PC-9 (cell line): ENCODE results near the gene TTLL1. TPM values are rescaled to one million over a fixed set of nuclear protein-coding genes. Genes with fewer than 3 reads are reported as not detected.

Experiments
- BruUV-seq: library from RNA; stranded (reverse); fragments of 400-500 nt; replicated peaks from 2 replicates; lab custom pipeline; 2021; lab: Mats Ljungman, UMichigan
- CTCF ChIA-PET: fragments of 300-600 bp; sonication (Branson Sonifier 250); formaldehyde crosslinking; loops from one replicate; lab custom pipeline; 2022; ENCODE audit warnings: antibody characterized with exemption; lab: Charles Lee
- POLR2A ChIA-PET: fragments of 300-600 bp; sonication (Branson Sonifier 250); formaldehyde crosslinking; loops from one replicate; lab custom pipeline; 2022; ENCODE audit warnings: antibody characterized with exemption; ENCODE audit not compliant: unreplicated experiment; lab: Charles Lee
- DNase-seq, 2 experiments: peaks; one replicate each; pipeline versions ENCODE4 v3.0.0 to v3.0.0-alpha.2; 2015 to 2022; ENCODE audit warnings: mixed read lengths in 1 of 2
- H2AFZ ChIP-seq: fragments of 200-600 bp; sonication (generic); 2 replicates; pipeline ENCODE4 v1.8.1; 2017; ENCODE audit warnings: antibody characterized with exemption
- H3F3A ChIP-seq: fragments of 200-600 bp; sonication (generic); 2 replicates; pipeline ENCODE4 v1.8.1; 2017; ENCODE audit warnings: antibody characterized with exemption, mild to moderate bottlenecking, low read depth; ENCODE audit not compliant: insufficient read depth
- H3K27ac ChIP-seq: fragments of 200-600 bp; sonication (generic); 2 replicates; pipeline ENCODE4 v1.6.1; 2016; ENCODE audit warnings: mixed run types
- H3K27me3 ChIP-seq: fragments of 200-600 bp; sonication (generic); 2 replicates; pipeline ENCODE4 v1.6.1; 2016; ENCODE audit warnings: low read depth, mixed run types; ENCODE audit not compliant: insufficient read depth
- H3K36me3 ChIP-seq: fragments of 200-600 bp; sonication (generic); 2 replicates; pipeline ENCODE4 v1.6.1; 2016; ENCODE audit warnings: low read depth, mixed run types
- H3K4me1 ChIP-seq: fragments of 200-600 bp; sonication (generic); replicated peaks from 2 replicates; pipeline ENCODE4 v1.6.1; 2016; ENCODE audit warnings: mixed run types; ENCODE audit not compliant: insufficient read depth
- H3K4me2 ChIP-seq: fragments of 200-600 bp; sonication (generic); 2 replicates; pipeline ENCODE4 v1.6.1; 2017; ENCODE audit warnings: mixed run types
- H3K4me3 ChIP-seq: fragments of 200-600 bp; sonication (generic); 2 replicates; pipeline ENCODE4 v1.6.1; 2016; ENCODE audit warnings: mixed run types
- H3K79me2 ChIP-seq: fragments of 200-600 bp; sonication (generic); 2 replicates; pipeline ENCODE4 v1.6.1; 2017; ENCODE audit warnings: low read depth, mixed run types
- H3K9me2 ChIP-seq: fragments of 200-600 bp; sonication (generic); 2 replicates; pipeline ENCODE4 v1.8.1; 2017; ENCODE audit warnings: mild to moderate bottlenecking; ENCODE audit not compliant: insufficient read depth
- H3K9me3 ChIP-seq: fragments of 200-600 bp; sonication (generic); 2 replicates; pipeline ENCODE4 v1.8.1; 2016; ENCODE audit warnings: low read depth; ENCODE audit not compliant: insufficient read depth
- H4K20me1 ChIP-seq: fragments of 200-600 bp; sonication (generic); 2 replicates; pipeline ENCODE4 v1.8.1; 2017; ENCODE audit not compliant: insufficient read depth
- CTCF ChIP-seq: fragments of 200-600 bp; sonication (generic); conservative IDR thresholded peaks from 2 replicates; pipeline ENCODE4 v1.6.1; 2017; ENCODE audit warnings: mixed run types, antibody characterized with exemption, mild to moderate bottlenecking, moderate library complexity
- EZH2 ChIP-seq: fragments of 200-600 bp; sonication (generic); IDR thresholded peaks from 2 replicates; pipeline ENCODE4 v1.8.0; 2017; ENCODE audit warnings: antibody characterized with exemption, low read depth
- intact Hi-C: fragments of 100-400 bp; cut with micrococcal nuclease; formaldehyde crosslinking; loops from one replicate; pipeline ENCODE4 v1.10.0; 2022; ENCODE audit not compliant: unreplicated experiment
- total RNA-seq: library from RNA; stranded (reverse); gene quantifications from 2 replicates; pipeline ENCODE4 v1.2.3, GENCODE V29; 2021

Gene TTLL1
- total RNA-seq, 1 experiment from 2014 or later: 7.8 TPM

- peaks cover 83% of the 10 kb centered on the region for H3K4me1 ChIP-seq
- no peak overlapping the region for H3K27ac ChIP-seq
- 0 out of 2 replicates have a peak, but pooled peaks cover 4% of the 10 kb centered on the region for H3K36me3 ChIP-seq
- TF ChIP-seq EZH2 (no peak), CTCF (no peak)
- DNase-seq: no peak
- H3F3A ChIP-seq: peaks cover 36% of the 10 kb centered on the region
- no peak overlapping the region for H2AFZ ChIP-seq
- no peaks in the 10 kb centered on the region for H3K9me2 ChIP-seq
- no peak overlapping the region for H3K4me2 ChIP-seq
- intact Hi-C loops: no loop called here
- peaks cover 100% of the 10 kb centered on the region for H3K79me2 ChIP-seq
- no peak overlapping the region for H3K4me3 ChIP-seq
- H3K27me3 ChIP-seq: no peaks in the 10 kb centered on the region
- peaks cover 16% of the 10 kb centered on the region for H4K20me1 ChIP-seq
- BruUV-seq: no TSS peak
- no peaks in the 10 kb centered on the region for H3K9me3 ChIP-seq
- POLR2A ChIA-PET: interaction anchor here (1.0 kb wide), 1 partner anchor 13 kb away, joined by 10 read pairs; no protein-coding TSS in a partner anchor
- CTCF ChIA-PET: interaction anchor here (0.7 to 1.3 kb wide), 2 partner anchors 12 to 18 kb away, joined by 3 to 6 read pairs; no protein-coding TSS in a partner anchor
Observed at GRCh38 chr22:43007519-43008102, 81.6 kb downstream of the TTLL1 start.

DNA sequence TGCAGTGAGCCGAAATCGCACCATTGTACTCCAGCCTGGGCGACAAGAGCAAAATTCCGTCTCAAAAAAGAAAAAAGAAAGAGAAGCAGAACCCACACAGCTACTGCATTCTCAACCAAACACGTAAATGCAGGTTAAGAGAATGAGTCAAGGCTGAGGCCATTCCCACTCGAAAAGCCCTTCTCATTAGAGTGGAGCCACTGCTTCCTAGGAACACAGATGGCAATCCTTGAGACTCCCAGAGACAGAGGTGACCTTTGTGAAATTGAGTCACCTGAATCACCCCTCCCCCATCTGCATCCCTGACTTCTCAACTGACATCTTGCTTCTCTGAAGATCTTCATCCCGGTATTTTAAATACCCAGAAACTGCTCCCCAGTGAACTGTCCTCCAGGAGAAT lies 82.4 kb downstream of the TTLL1 start:
- Histone ChIP-seq H3K79me2 (peaks cover 100% of the 10 kb centered on the region), H3K27me3 (no peaks in the 10 kb centered on the region), H3F3A (peaks cover 43% of the 10 kb centered on the region), H3K4me2 (no peak overlapping the region), H4K20me1 (peaks cover 14% of the 10 kb centered on the region), H3K9me2 (no peaks in the 10 kb centered on the region), H3K36me3 (0 out of 2 replicates have a peak, but pooled peaks cover 4% of the 10 kb centered on the region), H2AFZ (no peak overlapping the region), H3K4me1 (peaks cover 83% of the 10 kb centered on the region), H3K27ac (no peak overlapping the region), H3K4me3 (no peak overlapping the region), H3K9me3 (no peaks in the 10 kb centered on the region)
- POLR2A ChIA-PET: no interaction called here
- DNase-seq: no peak
- no peak for TF ChIP-seq CTCF
- TF ChIP-seq EZH2: no peak
- intact Hi-C loops: no loop called here
- CTCF ChIA-PET: no interaction called here
- no TSS peak for BruUV-seq

DNA sequence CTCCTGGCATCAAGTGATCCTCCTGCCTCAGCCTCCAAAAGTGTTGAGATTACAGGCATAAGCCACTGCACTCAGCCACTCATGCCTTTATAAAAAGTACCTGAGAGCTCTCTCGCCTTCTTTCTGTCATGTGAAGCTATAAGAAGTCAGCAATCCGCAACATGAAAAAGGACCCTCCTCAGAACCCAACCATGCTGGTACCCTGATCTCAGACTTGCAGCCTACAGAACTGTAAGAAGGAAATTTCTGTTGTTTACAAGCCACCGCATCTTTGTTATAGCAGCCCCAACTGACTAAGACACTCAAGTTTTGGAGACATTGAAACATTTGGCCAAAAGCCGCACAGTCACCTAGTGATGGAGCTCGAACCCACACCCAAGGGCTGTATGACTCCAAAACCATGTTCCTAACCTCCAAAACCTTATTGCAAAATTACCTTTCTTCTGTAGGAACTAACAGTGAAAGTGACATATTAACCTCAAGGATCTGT lies 83.1 kb downstream of the TTLL1 start:
- H3K9me2 ChIP-seq: no peaks in the 10 kb centered on the region
- no TSS peak for BruUV-seq
- peaks cover 100% of the 10 kb centered on the region for H3K79me2 ChIP-seq
- ChIA-PET POLR2A (no interaction called here), CTCF (no interaction called here)
- H3K4me2 ChIP-seq: no peak overlapping the region
- 0 out of 2 replicates have a peak, but pooled peaks cover 4% of the 10 kb centered on the region for H3K36me3 ChIP-seq
- DNase-seq: no peak
- H4K20me1 ChIP-seq: peaks cover 14% of the 10 kb centered on the region
- H3F3A ChIP-seq: peaks cover 44% of the 10 kb centered on the region
- no peak overlapping the region for H3K4me3 ChIP-seq
- intact Hi-C loops: no loop called here
- no peaks in the 10 kb centered on the region for H3K9me3 ChIP-seq
- TF ChIP-seq EZH2 (no peak), CTCF (no peak)
- no peak overlapping the region for H2AFZ ChIP-seq
- 0 out of 2 replicates have a peak overlapping the region, but pooled peaks have one; percentile 4 for H3K27ac ChIP-seq
- no peaks in the 10 kb centered on the region for H3K27me3 ChIP-seq
- peaks cover 83% of the 10 kb centered on the region for H3K4me1 ChIP-seq
